Stimulated activated naive CD8-positive, alpha-beta T cell treated with anti-CD3 and anti-CD28 coated beads, Interleukin-15, Interleukin-2, amounts not matched to agents 100 U/mL and 50 U/mL, for 24 hours (primary cell): ENCODE measurements around the gene ATP8B3.

Source experiments
- ATAC-seq: fragments of 150-1000 bp; cut with Tn5 transposase; one replicate; pipeline ENCODE4 v1.10.0; 2021
- DNase-seq: peaks from one replicate; pipeline ENCODE4 v3.0.0; 2021

The ATP8B3 gene

GRCh38 chr19:1746401-1747284, 65.4 kb downstream of the ATP8B3 start:
- DNase-seq, result no peak
- no peak for ATAC-seq

GRCh38 chr19:1745589-1746031, 66.5 kb downstream of the ATP8B3 start:
- no peak for ATAC-seq

GRCh38 chr19:1744822-1745563, 67.1 kb downstream of the ATP8B3 start:
- ATAC-seq (no peak), DNase-seq (no peak)

More at GRCh38 chr19:1745589-1746031, 66.5 kb downstream of the ATP8B3 start:
- DNase-seq, result no peak

GRCh38 chr19:1744133-1744665, 67.9 kb downstream of the ATP8B3 start:
- ATAC-seq (no peak), DNase-seq (no peak)

GRCh38 chr19:1742989-1743696, 68.9 kb downstream of the ATP8B3 start:
- no peak for ATAC-seq
- DNase-seq, result no peak

GRCh38 chr19:1739960-1740629, 72.0 kb downstream of the ATP8B3 start:
- ATAC-seq, result no peak
- no peak for DNase-seq

GRCh38 chr19:1736927-1737326, 75.1 kb downstream of the ATP8B3 start:
- no peak for DNase-seq
- ATAC-seq, result no peak

GRCh38 chr19:1736280-1736679, 75.8 kb downstream of the ATP8B3 start:
- DNase-seq (no peak), ATAC-seq (no peak)

GRCh38 chr19:1734321-1734966, 77.6 kb downstream of the ATP8B3 start:
- DNase-seq, result no peak
- no peak for ATAC-seq
